ENCODE measurements around the gene FRAS1.
"Not testable (repeated sequence)": the region's sequence is repeated elsewhere in the genome, so short reads cannot be mapped to it uniquely, and the experiment has no call there.

Gene FRAS1

GRCh38 chr4:78325271-78326157 lies 268.4 kb downstream of the FRAS1 start:
- DNase-seq (ENCODE audit: low spot score), result no peak

DNA sequence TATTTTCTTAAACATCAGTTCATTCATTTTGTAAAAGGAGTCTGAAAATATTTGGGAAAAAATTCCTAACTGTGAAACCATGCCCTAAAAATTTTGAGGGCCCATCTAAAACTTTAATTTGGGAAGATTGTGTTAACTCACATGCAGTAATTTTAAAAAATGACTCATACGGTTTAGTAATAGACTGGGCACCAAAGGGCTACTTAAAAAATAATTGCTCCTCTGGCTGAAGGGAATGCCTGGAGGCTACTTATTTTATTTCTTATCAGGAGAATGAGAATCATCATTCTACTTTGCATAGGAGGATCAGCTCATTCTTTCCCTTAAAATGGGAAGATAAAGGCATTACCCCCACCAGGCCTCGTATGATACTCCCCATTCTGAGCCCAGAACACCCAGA lies 271.5 kb downstream of the FRAS1 start:
- not testable (repeated sequence) for DNase-seq (ENCODE audit: low spot score)

GRCh38 chr4:78331186-78331585 lies 274.1 kb downstream of the FRAS1 start:
- no peak for DNase-seq (ENCODE audit: low spot score)

DNA sequence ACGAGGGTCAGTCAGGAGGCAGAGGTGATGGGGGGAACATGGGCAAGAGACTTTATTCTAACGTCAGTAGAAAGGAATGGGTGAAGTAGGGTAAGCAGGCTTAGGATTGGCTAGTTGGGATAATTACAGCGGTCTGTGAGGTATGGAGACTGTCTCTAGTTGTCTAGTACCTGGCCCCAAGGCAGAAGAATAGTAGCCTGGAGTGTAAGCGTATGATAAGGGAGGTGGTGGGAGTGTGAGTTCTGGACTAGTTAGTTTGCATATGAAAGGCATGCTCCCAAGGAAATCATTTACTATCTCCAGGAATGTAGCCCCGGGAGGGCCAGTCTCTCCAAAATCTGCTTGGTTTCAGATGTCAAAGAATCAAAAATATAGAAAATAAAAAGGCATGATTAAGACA lies 274.8 kb downstream of the FRAS1 start:
- DNase-seq (ENCODE audit: low spot score), result no peak

DNA sequence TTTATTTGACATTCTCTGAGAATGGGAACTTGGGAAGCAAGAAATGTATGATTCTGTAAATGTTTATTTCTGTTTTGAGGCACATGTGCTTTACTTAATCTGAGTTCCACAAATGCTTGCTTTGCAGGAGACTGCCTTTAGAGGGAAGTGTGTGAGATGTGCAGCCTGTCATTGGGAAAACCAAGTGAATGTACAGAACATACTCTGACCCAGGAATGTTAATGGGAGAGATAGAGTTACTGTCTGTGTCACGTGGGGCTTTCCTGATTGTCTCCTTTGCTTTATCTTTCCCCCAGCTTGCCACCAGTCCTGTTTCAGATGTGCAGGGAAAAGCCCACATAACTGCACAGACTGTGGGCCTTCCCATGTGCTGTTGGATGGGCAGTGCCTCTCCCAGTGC lies 275.9 kb downstream of the FRAS1 start:
- DNase-seq (ENCODE audit: low spot score), result no peak

DNA sequence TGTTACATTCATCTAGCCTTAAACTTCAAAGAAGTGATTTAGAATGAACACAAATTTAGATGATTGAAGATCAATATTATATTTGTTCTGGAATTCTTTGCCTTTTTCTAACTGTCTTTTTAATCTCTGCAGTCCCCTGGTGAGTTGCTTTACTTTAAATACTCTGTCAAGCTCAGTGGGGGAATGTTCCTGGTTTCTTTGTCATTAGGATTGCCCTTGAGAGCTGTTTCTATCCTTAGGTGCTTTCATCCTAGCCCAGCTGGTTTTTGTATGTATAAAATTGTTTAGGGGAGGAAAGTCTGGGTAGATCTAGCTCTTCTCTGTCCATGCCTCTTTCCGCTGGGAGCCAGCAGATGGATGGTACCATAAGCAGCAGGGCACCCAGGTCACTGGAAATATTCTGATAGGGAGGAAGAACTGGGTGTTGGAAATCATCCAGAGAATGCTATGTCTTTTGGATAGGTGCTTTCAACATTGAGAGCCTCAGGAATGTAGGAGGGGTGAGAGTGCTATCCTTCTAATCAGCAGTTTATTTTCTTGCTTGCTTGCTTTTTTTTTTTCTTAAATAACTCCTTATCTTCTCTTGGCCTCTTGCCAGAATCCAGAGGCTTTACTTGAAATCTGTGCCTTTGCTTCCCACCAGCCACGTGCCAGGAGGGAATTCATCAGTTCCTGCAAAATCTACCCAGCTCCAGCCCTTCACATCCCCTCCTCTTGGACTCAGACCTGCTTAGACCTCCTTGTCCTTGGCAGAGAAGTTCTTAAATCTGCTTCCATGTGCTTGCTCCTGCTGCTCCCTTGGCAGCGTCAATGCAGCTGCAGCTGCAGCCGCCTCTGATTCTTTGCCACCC lies 279.2 kb downstream of the FRAS1 start:
- DNase-seq (ENCODE audit: low spot score), result no peak

DNA sequence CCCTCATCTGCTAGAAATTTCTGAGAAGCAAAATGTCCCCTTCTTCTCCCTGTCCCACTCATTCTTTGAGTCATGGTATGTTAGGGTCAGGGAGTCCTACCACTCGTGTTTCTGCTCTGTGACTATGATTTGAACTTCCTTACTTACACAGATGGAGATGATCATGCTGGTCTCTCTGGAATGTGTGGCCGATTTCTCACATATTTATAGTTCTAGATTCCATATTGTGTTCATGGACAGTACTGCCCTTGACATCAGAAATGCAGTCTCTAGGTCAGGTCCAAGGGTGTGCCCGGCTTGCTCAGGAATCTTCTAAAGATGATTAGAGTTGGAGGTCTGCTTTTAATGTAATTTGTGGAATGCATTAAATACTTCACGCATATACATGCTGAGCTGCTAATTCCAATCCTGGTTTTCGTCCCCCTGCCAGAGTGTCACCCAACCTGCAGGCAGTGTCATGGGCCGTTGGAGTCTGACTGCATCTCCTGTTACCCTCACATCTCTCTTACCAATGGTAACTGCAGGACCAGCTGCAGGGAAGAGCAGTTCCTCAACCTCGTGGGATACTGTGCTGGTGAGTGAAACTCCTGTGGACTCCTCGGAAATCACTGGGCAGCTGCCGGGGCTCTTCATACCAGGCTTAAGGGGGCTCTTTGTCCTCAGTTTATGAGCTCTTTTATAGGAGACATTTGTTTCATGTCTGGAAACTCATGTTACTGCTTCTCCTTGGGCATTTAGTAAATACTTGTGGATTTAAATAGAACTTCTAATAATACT lies 280.3 kb downstream of the FRAS1 start:
- DNase-seq (ENCODE audit: low spot score), result no peak

DNA sequence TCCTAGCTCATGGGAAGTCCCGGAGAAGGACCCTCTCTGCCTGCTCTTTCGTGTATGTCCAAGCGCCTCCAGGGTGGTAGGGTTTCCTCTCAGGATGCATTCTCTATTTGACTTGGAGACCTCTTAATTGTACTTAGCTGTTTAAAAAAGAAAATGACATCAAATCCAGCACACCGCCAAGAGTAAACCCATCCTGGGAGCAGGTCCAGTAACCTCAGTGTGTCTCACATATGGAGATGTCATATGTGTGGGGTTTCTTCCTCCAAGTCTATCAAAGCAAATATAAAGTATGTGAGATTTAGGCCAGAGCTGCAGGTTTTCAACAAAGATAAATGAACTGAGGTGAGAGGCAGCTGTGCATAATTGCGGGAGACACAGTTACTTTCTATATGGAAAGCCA lies 285.0 kb downstream of the FRAS1 start:
- no peak for DNase-seq (ENCODE audit: low spot score)

DNA sequence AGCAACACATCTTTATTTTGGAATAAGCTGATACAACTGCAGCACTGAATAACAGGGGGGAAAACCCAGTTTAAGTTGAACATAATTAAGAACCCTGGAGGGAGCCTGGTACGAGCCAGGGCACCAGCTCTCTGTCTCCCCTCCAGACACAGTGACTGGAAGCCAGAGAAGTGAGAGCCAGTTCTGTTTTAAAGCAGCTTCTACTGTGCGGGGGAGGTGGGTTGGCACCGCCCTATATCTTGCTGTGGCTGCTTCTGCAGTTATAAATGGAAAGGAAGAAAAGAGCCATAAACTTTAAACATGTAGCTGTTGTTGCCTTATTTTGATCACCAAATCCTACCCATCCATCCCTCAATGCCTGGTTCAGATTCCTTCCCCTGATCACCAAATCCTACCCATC lies 286.6 kb downstream of the FRAS1 start:
- DNase-seq (ENCODE audit: low spot score), result no peak

GRCh38 chr4:78345237-78345636 lies 288.1 kb downstream of the FRAS1 start:
- DNase-seq (ENCODE audit: low spot score), result no peak

GRCh38 chr4:78346222-78346621 lies 289.1 kb downstream of the FRAS1 start:
- DNase-seq (ENCODE audit: low spot score), result no peak

DNA sequence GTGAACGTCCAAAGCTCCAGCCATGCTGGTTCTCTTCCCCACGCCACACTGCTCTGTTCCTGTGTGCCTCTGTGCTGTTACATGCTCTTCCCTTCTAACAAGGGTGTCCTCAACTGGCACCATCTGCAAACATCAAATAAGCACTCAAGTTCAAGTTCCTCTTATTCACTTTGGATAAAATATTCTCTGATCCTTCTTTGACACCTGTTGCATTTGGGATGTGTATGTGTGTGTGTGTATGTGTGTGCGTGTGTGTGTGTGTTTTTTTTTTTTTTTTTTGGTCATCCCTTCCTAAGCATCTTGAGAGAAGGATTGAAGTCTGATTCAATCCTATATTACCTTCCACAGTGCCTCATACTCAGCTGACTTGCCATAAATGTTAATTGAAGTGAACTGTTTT lies 290.4 kb downstream of the FRAS1 start:
- DNase-seq (ENCODE audit: low spot score), result no peak

GRCh38 chr4:78353921-78354320 lies 296.8 kb downstream of the FRAS1 start:
- DNase-seq (ENCODE audit: low spot score), result no peak

GRCh38 chr4:78354782-78355181 lies 297.7 kb downstream of the FRAS1 start:
- no peak for DNase-seq (ENCODE audit: low spot score)

- DNase-seq (ENCODE audit: low spot score), result no peak
These were observed 298.2 kb downstream of the FRAS1 start for GRCh38 chr4:78355306-78355705.

DNA sequence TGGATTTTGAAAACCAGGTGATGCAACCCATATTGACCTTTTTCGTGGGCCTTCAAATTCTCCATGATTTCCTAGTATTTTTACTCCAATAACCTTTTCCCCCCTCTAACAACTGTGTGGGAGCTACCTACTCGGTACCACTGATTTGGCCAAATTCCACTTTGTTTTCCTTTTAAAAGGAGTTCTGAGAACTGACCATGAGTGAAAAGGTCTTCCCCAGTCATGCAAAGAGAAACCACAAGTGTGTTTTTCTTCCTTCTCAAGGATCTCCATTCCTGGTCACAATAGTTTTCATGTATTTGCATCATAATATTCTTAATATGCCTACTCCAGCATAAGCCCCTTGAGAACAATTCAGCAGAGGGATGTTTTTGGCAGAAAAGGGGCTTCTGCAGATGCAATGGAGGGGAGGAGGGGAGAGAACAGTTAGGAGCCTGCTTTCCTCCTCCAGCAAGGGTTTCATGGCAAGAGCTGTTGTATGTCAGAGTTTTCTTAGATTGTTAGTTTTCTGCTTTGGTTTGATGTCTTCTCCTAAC lies 299.2 kb downstream of the FRAS1 start:
- no peak for DNase-seq (ENCODE audit: low spot score)

- no peak for DNase-seq (ENCODE audit: low spot score)
These were observed 300.0 kb downstream of the FRAS1 start for GRCh38 chr4:78357122-78357521.

GRCh38 chr4:78360466-78360865 lies 303.3 kb downstream of the FRAS1 start:
- DNase-seq (ENCODE audit: low spot score), result no peak

DNA sequence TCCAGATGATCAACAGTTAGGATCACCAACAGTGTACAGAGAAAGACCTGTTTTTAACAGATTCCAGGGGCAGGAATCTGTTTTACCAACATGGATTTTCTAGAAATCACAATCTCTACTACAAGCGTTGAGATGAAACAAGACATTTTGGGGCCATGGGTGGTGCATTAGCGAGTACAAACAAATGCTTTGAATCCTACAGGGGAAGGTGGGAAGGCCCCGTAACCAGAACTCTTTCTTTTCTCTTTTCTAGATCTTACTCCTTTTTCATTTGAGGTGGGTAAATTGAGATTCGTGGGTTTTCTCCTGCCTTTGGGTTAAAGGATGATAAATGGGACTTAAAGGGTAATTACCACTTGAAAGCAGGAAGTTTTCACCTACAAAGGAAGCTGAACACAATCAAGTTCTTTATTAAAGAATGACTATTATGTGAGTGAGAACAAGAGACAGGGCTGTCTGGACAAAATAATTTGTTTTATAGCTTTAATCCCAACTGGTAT lies 304.5 kb downstream of the FRAS1 start:
- no peak for DNase-seq (ENCODE audit: low spot score)

DNA sequence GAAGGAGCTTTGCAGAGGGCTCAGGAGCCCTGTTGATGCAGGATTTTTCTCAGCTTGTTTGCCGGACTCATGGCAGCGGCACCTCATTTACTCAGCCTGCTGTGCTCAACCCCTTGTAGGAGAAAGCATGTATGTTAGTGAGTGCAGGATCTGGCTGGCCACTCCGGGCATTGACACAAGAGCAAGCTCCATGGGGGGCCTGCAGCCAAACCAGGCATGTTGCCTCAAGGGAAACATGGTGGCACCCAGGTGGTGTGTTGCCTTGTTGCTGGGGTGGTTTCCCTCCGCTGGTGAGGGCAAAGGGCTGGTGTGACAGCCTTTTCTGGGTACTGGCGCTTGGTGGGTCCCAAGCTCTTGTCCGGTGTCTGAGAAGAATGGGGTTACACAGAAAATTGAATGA lies 305.2 kb downstream of the FRAS1 start:
- DNase-seq (ENCODE audit: low spot score), result no peak

DNA sequence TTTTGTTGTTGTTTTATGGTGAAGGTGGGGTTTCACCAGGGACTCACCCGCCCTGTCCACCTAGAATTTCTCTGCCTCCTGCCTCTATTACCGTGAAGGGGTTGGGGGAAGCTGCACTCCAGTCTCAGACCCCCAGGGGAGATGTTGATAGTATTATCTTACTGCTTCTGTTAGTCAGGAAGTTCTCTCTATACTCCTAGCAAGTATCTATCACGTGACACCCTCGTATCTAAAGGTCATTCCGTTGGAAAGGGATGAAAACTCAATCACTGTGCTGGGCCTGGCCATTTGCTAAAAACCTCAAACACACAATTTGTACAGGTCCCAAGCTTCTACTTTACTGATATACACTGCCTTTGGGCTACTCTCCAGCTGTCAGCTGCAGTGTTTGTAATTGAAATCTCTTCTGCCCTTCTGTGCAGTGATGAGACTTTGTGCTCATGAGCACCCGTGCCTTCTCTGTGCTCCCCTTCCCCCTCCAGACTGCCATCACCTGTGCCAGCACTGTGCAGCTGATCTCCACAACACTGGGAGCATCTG lies 306.0 kb downstream of the FRAS1 start:
- DNase-seq (ENCODE audit: low spot score), result no peak

- DNase-seq (ENCODE audit: low spot score), result no peak
These were observed 312.6 kb downstream of the FRAS1 start for GRCh38 chr4:78369679-78370078.

All from kidney capillary endothelial cell (primary cell).